CD4-positive, alpha-beta T cell treated with Interleukin-15 for 4 hours (primary cell): ENCODE results near the gene SLC9A2.

Experiments used
- DNase-seq: peaks from one replicate; pipeline ENCODE4 v3.0.0-alpha.2; 2020; ENCODE audit warnings: low spot score

SLC9A2 gene

GRCh38 chr2:102735416-102736109, 116.2 kb downstream of the SLC9A2 start:
- no peak for DNase-seq

- no peak for DNase-seq
These were observed 116.7 kb downstream of the SLC9A2 start for GRCh38 chr2:102736110-102736409.

GRCh38 chr2:102736410-102737409, 117.4 kb downstream of the SLC9A2 start:
- DNase-seq, result peak; percentile 81

- no peak for DNase-seq
These were observed 118.1 kb downstream of the SLC9A2 start for GRCh38 chr2:102737431-102737830.

- DNase-seq, result no peak
These were observed 123.9 kb downstream of the SLC9A2 start for GRCh38 chr2:102743259-102743658.

GRCh38 chr2:102748107-102748506, 128.8 kb downstream of the SLC9A2 start:
- no peak for DNase-seq

- no peak for DNase-seq
These were observed 130.6 kb downstream of the SLC9A2 start for GRCh38 chr2:102749938-102750337.

GRCh38 chr2:102753563-102754159, 134.3 kb downstream of the SLC9A2 start:
- DNase-seq, result peak; percentile 44

- DNase-seq, result no peak
These were observed 135.2 kb downstream of the SLC9A2 start for GRCh38 chr2:102754456-102755145.

- no peak for DNase-seq
These were observed 135.9 kb downstream of the SLC9A2 start for GRCh38 chr2:102755284-102755683.

GRCh38 chr2:102758439-102758838, 139.1 kb downstream of the SLC9A2 start:
- DNase-seq, result no peak
